Sigmoid colon (tissue), 7 donors: Measurements from ENCODE around the gene MGA. TPM values are rescaled to one million over a fixed set of nuclear protein-coding genes. Genes with fewer than 3 reads are reported as not detected.
A peak's percentile ranks its signal among the peaks of the same experiment; 100 is the strongest.

ENCODE experiments used
- DNase-seq: peaks from one replicate; pipeline ENCODE4 v3.0.0-alpha.2; 2019
- H3K27ac ChIP-seq, 4 donors: fragments of 200-600 bp; sonication (generic); one replicate each; pipeline ENCODE4 v1.5.1; 2016 to 2019; ENCODE audit warnings: mild to moderate bottlenecking in 1 of 4
- H3K27me3 ChIP-seq, 3 donors: fragments of 200-600 bp; sonication (generic); one replicate each; pipeline ENCODE4 v1.5.1; 2019; ENCODE audit warnings: mild to moderate bottlenecking in 1 of 3
- H3K36me3 ChIP-seq, 4 donors: fragments of 200-600 bp; sonication (generic); one replicate each; pipeline ENCODE4 v1.5.1; 2016 to 2019
- H3K4me1 ChIP-seq, 4 donors: fragments of 200-600 bp; sonication (generic); one replicate each; pipeline ENCODE4 v1.5.1; 2017 to 2019
- H3K4me3 ChIP-seq, 4 donors: fragments of 200-600 bp; sonication (generic); one replicate each; pipeline ENCODE4 v1.5.1; 2017 to 2019; ENCODE audit warnings: mild to moderate bottlenecking in 2 of 4, moderate library complexity in 1 of 4
- H3K9me3 ChIP-seq, 4 donors: fragments of 200-600 bp in 3 of 4; sonication (generic) in 3 of 4; one replicate each; pipeline versions ENCODE4 v1.5.1 to v1.6.1; 2013 to 2019
- EP300 ChIP-seq, 4 donors: sonication (generic); formaldehyde crosslinking; IDR thresholded peaks; one replicate each; pipeline ENCODE4 v1.6.1; 2017; ENCODE audit warnings: antibody characterized with exemption in 4 of 4
- POLR2A ChIP-seq, 2 donors: fragments of 450-650 bp; IDR thresholded peaks; one replicate each; pipeline ENCODE4 v1.6.1; 2016; ENCODE audit warnings: antibody characterized with exemption in 2 of 2, mild to moderate bottlenecking in 2 of 2, moderate library complexity in 2 of 2
- POLR2AphosphoS5 ChIP-seq, 4 donors: sonication (generic); formaldehyde crosslinking; IDR thresholded peaks; one replicate each; pipeline ENCODE4 v1.6.1; 2017; ENCODE audit warnings: antibody characterized with exemption in 4 of 4
- WGBS, 2 donors: extraction: QIAGEN DNeasy Blood & Tissue Kit; methylation state at CpG; one replicate each; pipeline ENCODE4 v1.1.7; 2013; 5-methylcytosine and 5-hydroxymethylcytosine counted together
- intact Hi-C: fragments of 100-400 bp; cut with DNase I; formaldehyde crosslinking; loops from one replicate; pipeline ENCODE4 v1.15.1; 2023
- polyA plus RNA-seq, 3 donors: library from polyadenylated mRNA; stranded (reverse); fragments of 200-250 nt; gene quantifications; one replicate each; pipeline ENCODE4 v1.2.3, GENCODE V29; 2013
- total RNA-seq, 4 donors: library from RNA; depleted of rRNA; stranded (reverse); fragments of >200 nt; gene quantifications; one replicate each; pipeline ENCODE4 v1.1.0, GENCODE V29; 2016
- TF ChIP-seq, protein P1 (sequence below), 4 experiments: fragments of 450-650 bp in 3 of 4; fragments of 200-600 bp in 1 of 4; IDR thresholded peaks; one replicate each; pipeline ENCODE4 v1.5.1; 2016 to 2019; ENCODE audit warnings: antibody characterized with exemption in 4 of 4, mild to moderate bottlenecking in 3 of 4, moderate library complexity in 2 of 4
- donor health status: healthy with polysubstance abuse.
- donor health status: Bipolar disorder and iron deficiency.
- donor health status: healthy.

Gene MGA
- total and polyA plus RNA-seq, 7 donors = 1.4 to 64.8 (median 36.0) TPM

DNA sequence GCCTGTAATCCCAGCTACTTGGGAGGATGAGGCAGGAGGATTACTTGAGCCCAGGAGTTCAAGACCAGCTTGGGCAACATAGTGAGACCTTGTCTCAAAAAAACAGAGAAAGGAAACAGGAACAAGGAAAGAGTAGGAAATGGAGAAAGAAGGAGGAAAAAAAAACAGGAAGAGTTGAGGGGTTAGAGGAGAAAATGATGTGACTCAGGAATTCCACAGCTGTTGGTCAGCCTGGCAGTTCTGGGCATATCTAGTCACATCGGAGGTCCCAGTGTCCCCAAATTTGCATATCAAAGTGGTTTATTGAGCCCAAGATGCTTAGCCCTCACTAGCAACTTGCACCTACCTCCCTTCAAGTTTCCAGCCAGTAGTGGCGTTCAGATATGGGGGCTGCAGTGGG is 148.9 kb downstream of the MGA start:
- Histone ChIP-seq H3K36me3 (peaks cover 0 to 23% (median 15%) of the 10 kb centered on the region in 4 donors), H3K4me3 (no peak overlapping the region), H3K9me3 (no peaks in the 10 kb centered on the region), H3K27me3 (no peaks in the 10 kb centered on the region), H3K27ac (no peak overlapping the region), H3K4me1 (peaks cover 0 to 32% (median 20%) of the 10 kb centered on the region in 4 donors)
- peak; percentile 4 for DNase-seq
- intact Hi-C loops = no loop called here
- no peak for TF ChIP-seq POLR2AphosphoS5 (IDR thresholded peaks at IDR 0.05)
- TF ChIP-seq POLR2A (IDR thresholded peaks at IDR 0.05) = no peak
- no peak for TF ChIP-seq EP300 (IDR thresholded peaks at IDR 0.05)
- TF ChIP-seq, protein P1, sequence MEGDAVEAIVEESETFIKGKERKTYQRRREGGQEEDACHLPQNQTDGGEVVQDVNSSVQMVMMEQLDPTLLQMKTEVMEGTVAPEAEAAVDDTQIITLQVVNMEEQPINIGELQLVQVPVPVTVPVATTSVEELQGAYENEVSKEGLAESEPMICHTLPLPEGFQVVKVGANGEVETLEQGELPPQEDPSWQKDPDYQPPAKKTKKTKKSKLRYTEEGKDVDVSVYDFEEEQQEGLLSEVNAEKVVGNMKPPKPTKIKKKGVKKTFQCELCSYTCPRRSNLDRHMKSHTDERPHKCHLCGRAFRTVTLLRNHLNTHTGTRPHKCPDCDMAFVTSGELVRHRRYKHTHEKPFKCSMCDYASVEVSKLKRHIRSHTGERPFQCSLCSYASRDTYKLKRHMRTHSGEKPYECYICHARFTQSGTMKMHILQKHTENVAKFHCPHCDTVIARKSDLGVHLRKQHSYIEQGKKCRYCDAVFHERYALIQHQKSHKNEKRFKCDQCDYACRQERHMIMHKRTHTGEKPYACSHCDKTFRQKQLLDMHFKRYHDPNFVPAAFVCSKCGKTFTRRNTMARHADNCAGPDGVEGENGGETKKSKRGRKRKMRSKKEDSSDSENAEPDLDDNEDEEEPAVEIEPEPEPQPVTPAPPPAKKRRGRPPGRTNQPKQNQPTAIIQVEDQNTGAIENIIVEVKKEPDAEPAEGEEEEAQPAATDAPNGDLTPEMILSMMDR (IDR thresholded peaks at IDR 0.05) = no peak
- WGBS, 2 donors = 81 to 85% methylated on average over 2 of the region's 2 CpGs

DNA sequence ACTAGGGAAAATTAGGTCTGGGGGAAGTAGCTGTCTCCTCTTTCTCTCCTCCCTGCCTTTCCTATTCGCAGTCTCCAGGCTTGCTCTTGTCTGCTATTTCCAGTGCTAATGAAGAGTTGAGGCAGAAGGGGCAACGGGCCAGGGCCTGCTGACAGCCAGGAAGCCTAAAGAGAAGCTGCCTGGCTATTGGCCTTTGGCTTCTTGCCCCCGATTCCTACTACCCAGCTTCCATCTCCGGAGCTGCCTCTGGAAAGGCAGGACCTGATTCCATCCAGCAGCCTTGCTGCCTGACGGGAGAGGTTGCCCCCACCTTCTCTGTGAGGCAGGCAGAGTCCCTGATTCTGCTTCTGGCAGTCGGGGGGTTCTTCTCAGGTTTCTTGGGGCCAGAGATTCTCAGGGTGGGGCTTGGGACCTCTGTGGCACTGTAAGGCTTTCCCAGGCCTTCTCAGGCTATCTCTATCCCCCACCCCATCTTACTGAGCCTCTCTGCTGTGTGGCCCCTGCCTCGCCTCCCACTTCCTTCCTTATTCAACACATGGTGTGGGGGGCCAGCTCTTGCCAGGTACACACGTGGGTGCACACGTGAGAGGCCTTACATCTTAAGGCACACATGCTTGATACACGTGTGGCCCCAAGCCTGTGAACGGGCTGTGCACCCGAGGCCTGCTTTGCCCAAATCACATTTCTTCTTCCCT is 149.5 kb downstream of the MGA start:
- Histone ChIP-seq H3K4me3 (no peak overlapping the region), H3K36me3 (peaks cover 0 to 28% (median 19%) of the 10 kb centered on the region in 4 donors), H3K4me1 (peaks cover 0 to 27% (median 15%) of the 10 kb centered on the region in 4 donors), H3K9me3 (no peaks in the 10 kb centered on the region), H3K27ac (no peak overlapping the region), H3K27me3 (no peaks in the 10 kb centered on the region)
- WGBS, 2 donors = 66 to 90% methylated on average over 12 of the region's 12 CpGs
- intact Hi-C loops = loop anchor here (2.0 kb wide), 1 partner anchor 205 kb away; no protein-coding TSS in a partner anchor
- TF ChIP-seq EP300 (IDR thresholded peaks at IDR 0.05) (no peak), POLR2A (IDR thresholded peaks at IDR 0.05) (no peak), POLR2AphosphoS5 (IDR thresholded peaks at IDR 0.05) (no peak)
- TF ChIP-seq, protein P1 (IDR thresholded peaks at IDR 0.05) = no peak
- peak; percentile 52 for DNase-seq

DNA sequence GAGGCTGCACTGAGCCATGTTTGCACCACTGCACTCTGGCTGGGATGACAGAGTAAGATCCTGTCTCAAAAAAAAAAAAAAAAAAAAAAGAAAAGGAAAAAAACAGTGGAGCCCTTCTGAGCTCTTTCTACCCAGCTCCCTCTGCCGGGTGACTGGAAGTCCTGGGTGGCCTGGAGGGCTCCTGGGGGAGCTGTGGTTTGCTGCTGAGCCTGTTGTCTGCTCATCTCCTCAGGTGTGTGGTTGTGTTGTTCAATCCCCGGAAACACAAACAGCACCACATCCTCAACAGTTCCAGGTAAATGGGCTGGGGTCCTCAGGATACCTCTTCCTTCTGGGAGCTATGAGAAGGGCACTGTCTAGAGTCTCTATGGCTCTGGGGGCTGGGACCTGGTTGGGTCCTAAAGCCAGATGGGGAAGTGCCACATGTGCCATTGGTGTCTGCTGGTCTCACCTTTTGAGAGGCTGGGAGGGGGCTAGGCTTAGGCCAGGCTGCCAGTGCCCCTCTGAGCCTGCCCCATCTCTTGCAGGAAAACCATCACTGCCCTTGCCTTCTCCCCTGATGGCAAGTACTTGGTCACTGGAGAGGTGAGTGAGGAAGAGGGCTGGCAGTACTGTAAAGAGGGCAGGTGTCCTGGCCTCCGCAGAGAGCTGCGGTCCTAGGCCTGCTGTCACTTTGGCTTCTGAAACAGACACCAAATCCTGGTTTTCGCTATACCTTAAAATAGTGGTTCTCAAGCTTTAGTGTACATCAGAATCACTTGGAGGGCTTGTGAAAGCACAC is 150.6 kb downstream of the MGA start:
- no peak for DNase-seq
- TF ChIP-seq POLR2AphosphoS5 (IDR thresholded peaks at IDR 0.05) (no peak), POLR2A (IDR thresholded peaks at IDR 0.05) (no peak), EP300 (IDR thresholded peaks at IDR 0.05) (no peak)
- TF ChIP-seq, protein P1 (IDR thresholded peaks at IDR 0.05) = no peak
- no peak overlapping the region for H3K4me3 ChIP-seq
- no peaks in the 10 kb centered on the region for H3K9me3 ChIP-seq
- peaks cover 0 to 40% (median 25%) of the 10 kb centered on the region in 4 donors for H3K36me3 ChIP-seq
- 93% methylated on average over 5 of the region's 5 CpGs for WGBS, 2 donors
- no peak overlapping the region for H3K27ac ChIP-seq
- intact Hi-C loops = loop anchor here (1.0 to 2.0 kb wide), 2 partner anchors 37 to 206 kb away; partner anchors contain the start of gene MAPKBP1
- H3K4me1 ChIP-seq = peaks cover 0 to 15% (median 6%) of the 10 kb centered on the region in 4 donors
- no peaks in the 10 kb centered on the region for H3K27me3 ChIP-seq

DNA sequence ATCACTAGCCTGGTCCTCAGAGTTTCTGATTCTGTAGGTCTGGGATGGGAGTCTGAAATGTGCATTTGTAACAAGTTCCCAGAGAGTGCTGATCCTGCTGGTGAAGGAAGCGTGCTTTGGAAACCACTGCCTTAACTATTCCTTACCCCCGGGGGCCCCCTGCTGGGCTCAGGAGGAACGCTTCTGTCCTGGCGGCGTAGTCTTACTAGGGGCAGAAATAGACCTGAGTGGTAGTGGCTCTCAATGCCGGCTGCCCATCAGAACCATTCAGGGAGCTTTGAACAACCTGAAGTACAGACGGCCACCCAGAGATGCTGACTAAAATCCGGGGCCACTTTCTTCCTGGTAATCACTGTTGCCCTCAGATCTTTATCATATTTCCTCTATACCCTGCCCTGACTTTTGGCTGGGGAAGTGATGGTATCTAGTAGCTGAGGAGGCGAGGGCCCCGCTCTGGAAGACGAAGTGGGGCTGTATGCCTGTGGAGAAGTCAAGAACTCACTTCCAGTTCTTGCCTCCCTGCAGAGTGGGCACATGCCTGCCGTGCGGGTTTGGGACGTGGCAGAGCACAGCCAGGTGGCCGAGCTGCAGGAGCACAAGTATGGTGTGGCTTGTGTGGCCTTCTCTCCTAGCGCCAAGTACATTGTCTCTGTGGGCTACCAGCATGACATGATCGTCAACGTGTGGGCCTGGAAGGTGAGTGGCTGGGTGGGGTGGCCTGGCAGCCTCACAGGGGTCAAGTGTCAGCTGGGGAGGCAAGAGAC is 151.4 kb downstream of the MGA start:
- Histone ChIP-seq H3K9me3 (no peaks in the 10 kb centered on the region), H3K4me3 (no peak overlapping the region), H3K27ac (no peak overlapping the region), H3K4me1 (peaks cover 0 to 7% (median 5%) of the 10 kb centered on the region in 4 donors), H3K27me3 (no peaks in the 10 kb centered on the region), H3K36me3 (peaks cover 6 to 48% (median 25%) of the 10 kb centered on the region in 4 donors)
- WGBS, 2 donors = 49 to 52% methylated on average over 18 of the region's 18 CpGs
- peak; percentile 91 for DNase-seq
- TF ChIP-seq, protein P1 (IDR thresholded peaks at IDR 0.05) = peak; percentile 83 to 89 (median 85)
- TF ChIP-seq EP300 (IDR thresholded peaks at IDR 0.05) = no peak
- no peak for TF ChIP-seq POLR2A (IDR thresholded peaks at IDR 0.05)
- peak in 1 of 4 donors; percentile 18 for TF ChIP-seq POLR2AphosphoS5 (IDR thresholded peaks at IDR 0.05)
- intact Hi-C loops = loop anchor here (1.0 to 2.0 kb wide), 2 partner anchors 37 to 207 kb away; partner anchors contain the start of gene MAPKBP1
